ENCODE data around the gene POU2AF1. TPM values are rescaled to one million over a fixed set of nuclear protein-coding genes. Genes with fewer than 3 reads are reported as not detected.

POU2AF1 gene
- total and polyA plus RNA-seq, 2 experiments from 2014 or later: not detected

- H3K4me3 Mint-ChIP-seq: no peak overlapping the region
- Histone ChIP-seq H3K4me2 (no peak overlapping the region), H3K9me2 (ENCODE audit: insufficient read depth) (0 out of 2 replicates have a peak, but pooled peaks cover 7% of the 10 kb centered on the region), H3K27ac (ENCODE audit: low read depth) (no peak overlapping the region), H2AFZ (no peak overlapping the region), H3K4me1 (ENCODE audit: insufficient read depth) (no peaks in the 10 kb centered on the region), H4K20me1 (replicated peaks; ENCODE audit: insufficient read depth) (no peaks in the 10 kb centered on the region), H3K4me3 (no peak overlapping the region), H3F3A (replicated peaks; ENCODE audit: low read depth) (no peaks in the 10 kb centered on the region), H3K79me2 (replicated peaks; ENCODE audit: insufficient read depth) (no peaks in the 10 kb centered on the region), H3K36me3 (ENCODE audit: insufficient read depth) (no peaks in the 10 kb centered on the region), H3K27me3 (ENCODE audit: insufficient read depth) (no peaks in the 10 kb centered on the region)
- TF ChIP-seq POLR2AphosphoS5 (IDR thresholded peaks at IDR 0.05; ENCODE audit: low read depth): no peak
- TF ChIP-seq STAT1 (IDR thresholded peaks at IDR 0.05; ENCODE audit: unreplicated experiment): no peak
- TF ChIP-seq ZNF331 (CRISPR knock-in tag; IDR thresholded peaks at IDR 0.05; ENCODE audit: low read depth): no peak
- TF ChIP-seq EZH2 (IDR thresholded peaks at IDR 0.05; ENCODE audit: low read depth, unreplicated experiment): no peak
- TF ChIP-seq, protein P1, sequence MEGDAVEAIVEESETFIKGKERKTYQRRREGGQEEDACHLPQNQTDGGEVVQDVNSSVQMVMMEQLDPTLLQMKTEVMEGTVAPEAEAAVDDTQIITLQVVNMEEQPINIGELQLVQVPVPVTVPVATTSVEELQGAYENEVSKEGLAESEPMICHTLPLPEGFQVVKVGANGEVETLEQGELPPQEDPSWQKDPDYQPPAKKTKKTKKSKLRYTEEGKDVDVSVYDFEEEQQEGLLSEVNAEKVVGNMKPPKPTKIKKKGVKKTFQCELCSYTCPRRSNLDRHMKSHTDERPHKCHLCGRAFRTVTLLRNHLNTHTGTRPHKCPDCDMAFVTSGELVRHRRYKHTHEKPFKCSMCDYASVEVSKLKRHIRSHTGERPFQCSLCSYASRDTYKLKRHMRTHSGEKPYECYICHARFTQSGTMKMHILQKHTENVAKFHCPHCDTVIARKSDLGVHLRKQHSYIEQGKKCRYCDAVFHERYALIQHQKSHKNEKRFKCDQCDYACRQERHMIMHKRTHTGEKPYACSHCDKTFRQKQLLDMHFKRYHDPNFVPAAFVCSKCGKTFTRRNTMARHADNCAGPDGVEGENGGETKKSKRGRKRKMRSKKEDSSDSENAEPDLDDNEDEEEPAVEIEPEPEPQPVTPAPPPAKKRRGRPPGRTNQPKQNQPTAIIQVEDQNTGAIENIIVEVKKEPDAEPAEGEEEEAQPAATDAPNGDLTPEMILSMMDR (conservative IDR thresholded peaks at IDR 0.05; ENCODE audit: low read depth in 2 of 2): no peak
- TF ChIP-seq CREB1 (CRISPR knock-in tag; IDR thresholded peaks at IDR 0.05; ENCODE audit: low read depth): no peak
- no peak for TF ChIP-seq ETS1 (IDR thresholded peaks at IDR 0.05)
- TF ChIP-seq REST (IDR thresholded peaks at IDR 0.05; ENCODE audit: unreplicated experiment): no peak
- TF ChIP-seq NANOG (IDR thresholded peaks at IDR 0.05; ENCODE audit: borderline replicate concordance): no peak
- TF ChIP-seq EZH2phosphoT487 (IDR thresholded peaks at IDR 0.05; ENCODE audit: unreplicated experiment): no peak
- TF ChIP-seq JUNB (IDR thresholded peaks at IDR 0.05; ENCODE audit: unreplicated experiment): no peak
- no peak for TF ChIP-seq ZNF462 (CRISPR knock-in tag; IDR thresholded peaks at IDR 0.05)
- TF ChIP-seq ZNF114 (CRISPR knock-in tag; IDR thresholded peaks at IDR 0.05): no peak
- H3K27me3 Mint-ChIP-seq (ENCODE audit: insufficient read depth, low read depth, poor library complexity): peaks cover 9% of the 10 kb centered on the region
- peaks cover 8% of the 10 kb centered on the region; the same call in 2 of the 3 replicates for H3K4me1 Mint-ChIP-seq
- no peak for ATAC-seq
- H3K36me3 Mint-ChIP-seq (ENCODE audit: low read depth): no peaks in the 10 kb centered on the region
- H3K27ac Mint-ChIP-seq: no peak overlapping the region
- DNase-seq (ENCODE audit: low spot score): no peak
- no peaks in the 10 kb centered on the region for H3K9me3 Mint-ChIP-seq
Observed at GRCh38 chr11:111413849-111414248, 34.8 kb upstream of the POU2AF1 start.

All from GM23338 (cell line).